GM13977 (cell line): ENCODE data around the gene SLC23A2.
A peak's percentile ranks its signal among the peaks of the same experiment; 100 is the strongest.
"Not testable (repeated sequence)": the region's sequence is repeated elsewhere in the genome, so short reads cannot be mapped to it uniquely, and the experiment has no call there.

Experiments
- DNase-seq: peaks from one replicate; pipeline ENCODE4 v3.0.0; 2012; ENCODE audit warnings: low spot score
- CTCF ChIP-seq: IDR thresholded peaks from 2 replicates; pipeline ENCODE4 v1.5.1; 2012; ENCODE audit warnings: mild to moderate bottlenecking, control low read depth; ENCODE audit not compliant: insufficient read depth; ENCODE audit errors: extremely low read depth, missing control alignments
- in situ Hi-C: fragments of 300-500 bp; cut with MboI; formaldehyde crosslinking; loops from one replicate; pipeline ENCODE4 v1.12.0; 2022; ENCODE audit warnings: low sequenced_read_pairs, low pct_unique_long_range_greater_than_20kb, mixed read lengths, inconsistent platforms; ENCODE audit not compliant: unreplicated experiment

The SLC23A2 gene

GRCh38 chr20:5008759-5009158, 7.4 kb upstream of the SLC23A2 start:
- no peak for DNase-seq
- in situ Hi-C loops = no loop called here
- no peak for TF ChIP-seq CTCF

DNA sequence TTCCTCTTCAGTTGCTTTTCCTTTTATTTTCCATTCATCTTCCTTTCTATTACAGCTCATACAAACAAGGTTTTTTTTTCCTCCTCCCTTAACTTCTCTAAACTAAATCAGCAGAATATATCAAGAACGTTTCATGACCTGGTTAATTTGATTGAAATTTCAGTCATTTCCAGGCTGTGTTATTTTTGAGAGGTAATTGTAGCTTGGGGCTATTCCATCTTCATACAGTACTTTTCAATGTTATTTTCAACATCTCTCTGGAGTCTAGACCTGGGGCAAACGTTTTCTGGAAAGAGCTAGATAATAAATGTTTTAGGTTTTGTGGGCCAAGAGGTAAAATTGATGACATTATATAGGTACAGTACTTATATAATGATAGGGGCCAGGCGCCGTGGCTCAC, 4.0 kb upstream of the SLC23A2 start:
- in situ Hi-C loops = no loop called here
- DNase-seq = no peak
- TF ChIP-seq CTCF = no peak

DNA sequence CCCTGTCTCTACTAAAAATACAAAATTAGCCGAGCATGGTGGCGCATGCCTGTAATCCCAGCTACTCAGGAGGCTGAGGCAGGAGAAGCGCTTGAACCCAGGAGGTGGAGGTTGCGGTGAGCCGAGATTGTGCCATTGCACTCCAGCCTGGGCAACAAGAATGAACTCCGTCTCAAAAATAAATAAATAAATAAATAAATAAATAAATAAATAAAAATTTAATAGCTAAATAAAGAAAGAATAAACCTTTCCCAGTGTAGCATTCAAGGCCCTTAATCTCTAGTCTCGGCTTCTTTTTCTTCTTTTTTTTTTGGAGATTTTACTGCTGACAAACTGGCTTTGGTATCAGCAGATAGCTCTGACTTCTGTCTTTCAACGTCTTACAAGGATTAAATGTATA, 3.5 kb upstream of the SLC23A2 start:
- in situ Hi-C loops, DNase-seq: not testable (repeated sequence)

DNA sequence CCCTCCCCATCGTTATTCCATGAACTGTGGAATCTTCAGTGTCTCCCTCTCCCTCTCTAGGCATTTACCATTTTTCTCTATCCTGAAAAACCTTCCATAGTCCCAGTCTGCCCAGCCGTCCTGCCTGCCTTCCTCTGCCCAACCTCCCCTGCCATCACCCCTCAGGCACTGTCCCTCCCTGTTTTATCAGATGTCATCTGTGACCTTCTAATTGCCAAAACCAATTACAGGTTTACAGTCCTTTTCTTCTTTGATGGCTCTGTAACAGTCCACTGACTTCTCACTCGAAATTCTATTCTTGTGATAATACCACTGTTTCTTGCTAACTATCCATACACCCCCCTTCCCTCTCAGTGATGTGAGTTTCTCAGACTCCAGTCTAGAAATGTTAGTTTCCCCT, 2.3 kb upstream of the SLC23A2 start:
- DNase-seq = no peak
- in situ Hi-C loops = no loop called here
- no peak for TF ChIP-seq CTCF

DNA sequence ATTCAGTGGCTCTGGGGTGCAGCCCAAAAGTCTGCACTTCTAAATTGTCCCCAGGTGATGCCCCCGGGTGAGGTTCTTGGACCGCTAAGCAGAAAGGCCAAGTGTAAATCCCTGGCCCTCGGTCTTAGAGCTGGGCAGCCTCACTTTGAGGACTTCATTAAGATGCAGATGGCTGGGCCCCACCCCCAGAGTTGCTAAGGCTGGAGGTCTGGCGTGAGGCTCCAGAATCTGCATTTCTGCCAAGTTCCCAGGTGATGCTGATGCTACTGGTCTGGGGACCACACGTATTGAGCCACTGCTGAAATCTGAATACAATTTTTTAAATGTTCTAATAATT, 735 bp upstream of the SLC23A2 start:
- peak; percentile 42 for DNase-seq
- in situ Hi-C loops = no loop called here
- no peak for TF ChIP-seq CTCF

GRCh38 chr20:5000263-5001173, 792 bp downstream of the SLC23A2 start:
- TF ChIP-seq CTCF = no peak
- in situ Hi-C loops = no loop called here
- peak; percentile 53 for DNase-seq

DNA sequence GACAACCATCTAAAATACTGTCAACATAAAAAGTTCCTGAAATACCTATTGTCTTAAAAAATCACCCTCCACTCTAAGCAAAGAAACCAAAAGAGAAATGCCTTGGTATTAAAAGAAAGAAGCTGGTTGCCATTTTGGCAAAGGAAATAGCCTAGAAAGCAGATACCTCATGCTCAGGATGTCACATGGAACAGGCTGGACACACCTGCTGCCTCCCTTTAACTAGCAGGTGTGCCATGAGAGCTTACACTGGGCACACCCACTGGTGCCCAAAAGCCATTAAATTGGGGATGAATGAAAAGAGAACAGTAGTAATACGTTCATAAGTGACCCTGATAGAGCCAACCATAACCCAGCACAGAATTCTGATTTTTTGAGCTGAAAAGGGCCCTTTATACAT, 1.5 kb downstream of the SLC23A2 start:
- in situ Hi-C loops = no loop called here
- TF ChIP-seq CTCF = no peak
- DNase-seq = no peak
